ENCODE measurements around the gene MITF.

DNA sequence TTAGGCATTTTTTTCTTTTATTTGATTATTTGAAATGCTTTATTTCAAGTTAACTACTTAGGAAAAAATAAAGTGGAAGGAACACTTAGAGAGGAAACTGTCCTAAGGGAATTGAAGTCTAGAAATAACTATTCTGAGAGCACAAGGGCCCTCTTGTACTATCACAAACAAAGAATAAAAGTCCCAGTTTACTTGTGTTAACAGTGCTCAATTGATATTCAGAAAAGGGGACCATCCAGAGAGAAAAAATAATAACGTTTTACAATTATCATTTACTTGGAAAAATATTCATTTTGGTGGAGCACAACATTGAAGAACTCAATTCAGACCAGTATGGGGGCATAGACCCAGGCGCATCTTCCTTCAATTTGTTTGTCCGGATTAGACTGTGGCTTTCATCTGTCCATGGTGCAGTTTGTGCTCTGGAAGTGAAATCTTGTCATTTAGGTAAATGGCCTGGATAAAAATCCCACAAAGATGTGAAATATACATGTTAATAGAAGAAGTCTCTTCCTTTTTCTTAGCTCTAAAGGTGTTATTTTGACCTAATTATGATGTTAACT is 205.7 kb downstream of the MITF start:
- TF ChIP-seq, protein P1, sequence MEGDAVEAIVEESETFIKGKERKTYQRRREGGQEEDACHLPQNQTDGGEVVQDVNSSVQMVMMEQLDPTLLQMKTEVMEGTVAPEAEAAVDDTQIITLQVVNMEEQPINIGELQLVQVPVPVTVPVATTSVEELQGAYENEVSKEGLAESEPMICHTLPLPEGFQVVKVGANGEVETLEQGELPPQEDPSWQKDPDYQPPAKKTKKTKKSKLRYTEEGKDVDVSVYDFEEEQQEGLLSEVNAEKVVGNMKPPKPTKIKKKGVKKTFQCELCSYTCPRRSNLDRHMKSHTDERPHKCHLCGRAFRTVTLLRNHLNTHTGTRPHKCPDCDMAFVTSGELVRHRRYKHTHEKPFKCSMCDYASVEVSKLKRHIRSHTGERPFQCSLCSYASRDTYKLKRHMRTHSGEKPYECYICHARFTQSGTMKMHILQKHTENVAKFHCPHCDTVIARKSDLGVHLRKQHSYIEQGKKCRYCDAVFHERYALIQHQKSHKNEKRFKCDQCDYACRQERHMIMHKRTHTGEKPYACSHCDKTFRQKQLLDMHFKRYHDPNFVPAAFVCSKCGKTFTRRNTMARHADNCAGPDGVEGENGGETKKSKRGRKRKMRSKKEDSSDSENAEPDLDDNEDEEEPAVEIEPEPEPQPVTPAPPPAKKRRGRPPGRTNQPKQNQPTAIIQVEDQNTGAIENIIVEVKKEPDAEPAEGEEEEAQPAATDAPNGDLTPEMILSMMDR (IDR thresholded peaks at IDR 0.05): no peak
- no peak for TF ChIP-seq EZH2 (IDR thresholded peaks at IDR 0.05; ENCODE audit: borderline replicate concordance, insufficient read depth, low read depth, low read length, poor library complexity, severe bottlenecking)
